ENCODE measurements around the gene CA7. TPM values are rescaled to one million over a fixed set of nuclear protein-coding genes. Genes with fewer than 3 reads are reported as not detected.

CA7 gene
- total RNA-seq, 4 donors from 2014 or later: not detected

- Histone ChIP-seq H3K9me3 (no peaks in the 10 kb centered on the region), H3K27me3 (no peaks in the 10 kb centered on the region), H3K4me3 (no peak overlapping the region), H3K27ac (no peak overlapping the region), H3K36me3 (no peaks in the 10 kb centered on the region), H3K4me1 (peaks cover 0 to 38% (median 11%) of the 10 kb centered on the region in 4 donors)
- TF ChIP-seq EP300 (IDR thresholded peaks at IDR 0.05): no peak
- TF ChIP-seq CTCF (IDR thresholded peaks at IDR 0.05): no peak
- no peak for TF ChIP-seq POLR2A (IDR thresholded peaks at IDR 0.05)
- no peak for DNase-seq (ENCODE audit: low spot score in 2 of 2)
- WGBS, 2 donors: 50 to 54% methylated on average over 5 of the region's 5 CpGs
Observed at GRCh38 chr16:66878067-66878466, 33.9 kb downstream of the CA7 start.

GRCh38 chr16:66880288-66881013 is 36.2 kb downstream of the CA7 start, which contains the start of gene PDP2:
TSS of gene PDP2 (plus strand) at chr16:66880515. CDS start at chr16:66884285, 3,770 bp downstream.
- H3K27me3 ChIP-seq: no peaks in the 10 kb centered on the region
- TF ChIP-seq POLR2A (IDR thresholded peaks at IDR 0.05): peak; percentile 37 to 79
- TF ChIP-seq CTCF (IDR thresholded peaks at IDR 0.05): peak in 1 of 5 experiments; percentile 28
- TF ChIP-seq EP300 (IDR thresholded peaks at IDR 0.05): peak; percentile 46 to 92
- WGBS, 2 donors: 0% methylated on average over 23 to 54 of the region's 58 CpGs
- H3K4me3 ChIP-seq: peak within 1 kb of the TSS; percentile 77 to 98 (median 86)
- peaks cover 0 to 15% (median 0%) of the 10 kb centered on the region in 3 donors for H3K36me3 ChIP-seq
- no peaks in the 10 kb centered on the region for H3K9me3 ChIP-seq
- peaks cover 0 to 33% (median 11%) of the 10 kb centered on the region in 4 donors for H3K4me1 ChIP-seq
- peak; percentile 93 to 97 for DNase-seq (ENCODE audit: low spot score in 2 of 2)
- peak within 1 kb of the TSS; percentile 74 to 88 (median 86) for H3K27ac ChIP-seq

- WGBS, 2 donors: 5 to 6% methylated on average over 17 to 23 of the region's 23 CpGs
- DNase-seq (ENCODE audit: low spot score in 2 of 2): no peak
- no peaks in the 10 kb centered on the region for H3K9me3 ChIP-seq
- H3K27me3 ChIP-seq: no peaks in the 10 kb centered on the region
- H3K4me3 ChIP-seq: peak overlapping the region; percentile 77 to 98 (median 86)
- peaks cover 0 to 19% (median 0%) of the 10 kb centered on the region in 3 donors for H3K36me3 ChIP-seq
- TF ChIP-seq EP300 (IDR thresholded peaks at IDR 0.05) (no peak), POLR2A (IDR thresholded peaks at IDR 0.05) (no peak), CTCF (IDR thresholded peaks at IDR 0.05) (no peak)
- H3K27ac ChIP-seq: peak overlapping the region; percentile 74 to 88 (median 86)
- H3K4me1 ChIP-seq: peaks cover 0 to 39% (median 11%) of the 10 kb centered on the region in 4 donors
Observed at GRCh38 chr16:66881014-66881417, 36.8 kb downstream of the CA7 start.

GRCh38 chr16:66881560-66881959 is 37.3 kb downstream of the CA7 start:
- peak overlapping the region in 2 of 4 donors; percentile 74 to 88 for H3K27ac ChIP-seq

More at GRCh38 chr16:66881560-66881959, 37.3 kb downstream of the CA7 start:
- WGBS, 2 donors: 78 to 80% methylated on average over 2 of the region's 2 CpGs
- DNase-seq (ENCODE audit: low spot score in 2 of 2): no peak
- H3K36me3 ChIP-seq: peaks cover 0 to 25% (median 0%) of the 10 kb centered on the region in 3 donors
- peak overlapping the region in 3 of 4 donors; percentile 77 to 98 (median 79) for H3K4me3 ChIP-seq
- TF ChIP-seq POLR2A (IDR thresholded peaks at IDR 0.05): no peak
- TF ChIP-seq EP300 (IDR thresholded peaks at IDR 0.05): no peak
- no peak for TF ChIP-seq CTCF (IDR thresholded peaks at IDR 0.05)
- peaks cover 0 to 42% (median 11%) of the 10 kb centered on the region in 4 donors for H3K4me1 ChIP-seq
- H3K27me3 ChIP-seq: no peaks in the 10 kb centered on the region
- H3K9me3 ChIP-seq: no peaks in the 10 kb centered on the region

Measured in tibial nerve (tissue), 4 donors.